HCT116 (cell line): ENCODE data around the gene HOXD9. TPM values are rescaled to one million over a fixed set of nuclear protein-coding genes. Genes with fewer than 3 reads are reported as not detected.

Source experiments
- ATAC-seq: fragments of 200-7000 bp; cut with Tn5 transposase; 2 replicates; pipeline ENCODE4 v1.9.1; 2020; ENCODE audit warnings: mild to moderate bottlenecking, moderate library complexity
- BruUV-seq: library from RNA; stranded (reverse); fragments of 400-500 nt; replicated peaks from 2 replicates; lab custom pipeline; 2021; lab: Mats Ljungman, UMichigan
- CTCF ChIA-PET: fragments of 300-600 bp; sonication (Branson Sonifier 250); formaldehyde crosslinking; loops from one replicate; lab custom pipeline; 2021; ENCODE audit warnings: antibody characterized with exemption; lab: Charles Lee
- POLR2A ChIA-PET: fragments of 300-600, 350-600 bp; sonication (Branson Sonifier 250); formaldehyde crosslinking; loops from one replicate; lab custom pipeline; 2021; ENCODE audit warnings: antibody characterized with exemption; lab: Charles Lee
- RAD21 ChIA-PET, 2 experiments: fragments of 300-600 bp; sonication (Branson Sonifier 250); formaldehyde crosslinking; loops; one replicate each; lab custom pipeline; 2023; ENCODE audit warnings: low total read pairs in 2 of 2; ENCODE audit not compliant: uncharacterized antibody in 2 of 2, unreplicated experiment in 2 of 2, low non-redundant PET in 1 of 2; lab: Charles Lee
- DNase-seq: peaks from one replicate; pipeline ENCODE4 v3.0.0-alpha.2; 2010; ENCODE audit warnings: low read depth, low spot score
- H2AFZ ChIP-seq: fragments of 200-600 bp; shearing (Covaris generic), sonication (generic); 2 replicates; pipeline ENCODE4 v1.6.1; 2017; ENCODE audit warnings: low read depth, mixed run types, mixed read lengths, antibody characterized with exemption, low read length; ENCODE audit not compliant: poor library complexity, severe bottlenecking
- H3K27ac ChIP-seq: 2 replicates; pipeline ENCODE4 v1.5.1; 2012; ENCODE audit warnings: low read depth, low read length
- H3K27me3 ChIP-seq: fragments of 200-600 bp; sonication (generic); 2 replicates; pipeline ENCODE4 v1.6.1; 2016; ENCODE audit warnings: mixed run types, low read length, mixed read lengths; ENCODE audit not compliant: insufficient read depth
- H3K36me3 ChIP-seq, 2 experiments: fragments of 200-500 bp in 1 of 2; fragments of 200-600 bp in 1 of 2; sonication (Bioruptor generic) in 1 of 2; sonication (generic) in 1 of 2; 2 replicates each; pipeline versions ENCODE4 v1.5.1 to v1.6.1; 2014 to 2016; ENCODE audit warnings: low read length in 2 of 2, inconsistent platforms in 1 of 2, mixed read lengths in 1 of 2, mixed run types in 1 of 2; ENCODE audit not compliant: insufficient read depth in 2 of 2, control insufficient read depth in 1 of 2
- H3K4me1 ChIP-seq, 2 experiments: fragments of 200-600 bp in 1 of 2; sonication (generic) in 1 of 2; 2 replicates each; pipeline versions ENCODE4 v1.5.1 to v1.6.1; 2012 to 2017; ENCODE audit warnings: low read length in 2 of 2, inconsistent platforms in 1 of 2, mild to moderate bottlenecking in 1 of 2, mixed read lengths in 1 of 2, mixed run types in 1 of 2, moderate library complexity in 1 of 2; ENCODE audit not compliant: insufficient read depth in 2 of 2, control insufficient read depth in 1 of 2
- H3K4me2 ChIP-seq: fragments of 200-600 bp; sonication (generic); 2 replicates; pipeline ENCODE4 v1.6.1; 2017; ENCODE audit warnings: mixed run types, low read length, mixed read lengths
- H3K4me3 ChIP-seq, 2 experiments: fragments of 200-600 bp in 1 of 2; sonication (generic) in 1 of 2; replicated peaks in 1 of 2; 2 replicates each; pipeline ENCODE4 v1.5.1; 2011 to 2016; ENCODE audit warnings: low read length in 2 of 2, control low read depth in 1 of 2, low read depth in 1 of 2, mild to moderate bottlenecking in 1 of 2, mixed read lengths in 1 of 2, mixed run types in 1 of 2
- H3K79me2 ChIP-seq: fragments of 200-600 bp; sonication (generic); 2 replicates; pipeline ENCODE4 v1.6.1; 2017; ENCODE audit warnings: mild to moderate bottlenecking, mixed run types, low read length, moderate library complexity, mixed read lengths; ENCODE audit not compliant: insufficient read depth
- H3K9ac ChIP-seq: fragments of 200-600 bp; sonication (generic); 2 replicates; pipeline ENCODE4 v1.6.1; 2016; ENCODE audit warnings: low read length, mixed read lengths
- H3K9me2 ChIP-seq: fragments of 200-600 bp; sonication (generic), shearing (Covaris generic); 2 replicates; pipeline ENCODE4 v1.6.1; 2017; ENCODE audit warnings: mixed run types, mild to moderate bottlenecking, moderate library complexity; ENCODE audit not compliant: insufficient read depth
- H3K9me3 ChIP-seq, 2 experiments: fragments of 200-500 bp in 1 of 2; fragments of 200-600 bp in 1 of 2; sonication (Bioruptor generic) in 1 of 2; sonication (generic) in 1 of 2; 2 replicates each; pipeline ENCODE4 v1.6.1; 2014 to 2017; ENCODE audit warnings: low read length in 2 of 2, mixed read lengths in 2 of 2, inconsistent platforms in 1 of 2, low read depth in 1 of 2, mild to moderate bottlenecking in 1 of 2, mixed run types in 1 of 2, moderate library complexity in 1 of 2; ENCODE audit not compliant: control insufficient read depth in 1 of 2, insufficient read depth in 1 of 2
- H4K20me1 ChIP-seq: fragments of 200-600 bp; sonication (generic), shearing (Covaris generic); 2 replicates; pipeline ENCODE4 v1.6.1; 2017; ENCODE audit warnings: mixed run types, mild to moderate bottlenecking, moderate library complexity; ENCODE audit not compliant: insufficient read depth
- CBX3 ChIP-seq: IDR thresholded peaks from 2 replicates; pipeline ENCODE4 v1.6.1; 2012; ENCODE audit warnings: low read depth
- CEBPB ChIP-seq: IDR thresholded peaks from 2 replicates; pipeline ENCODE4 v1.6.1; 2012; ENCODE audit warnings: low read depth
- EGR1 ChIP-seq: IDR thresholded peaks from 2 replicates; pipeline ENCODE4 v1.6.1; 2012; ENCODE audit warnings: low read depth
- EZH2phosphoT487 ChIP-seq: fragments of 200-600 bp; IDR thresholded peaks from 2 replicates; pipeline ENCODE4 v1.6.1; 2018; ENCODE audit warnings: antibody characterized with exemption, borderline replicate concordance
- FOSL1 ChIP-seq: IDR thresholded peaks from 2 replicates; pipeline ENCODE4 v1.6.1; 2012; ENCODE audit warnings: low read depth
- JUND ChIP-seq: IDR thresholded peaks from 2 replicates; pipeline ENCODE4 v1.6.1; 2012
- POLR2AphosphoS5 ChIP-seq: IDR thresholded peaks from 2 replicates; pipeline ENCODE4 v1.6.1; 2011; ENCODE audit warnings: mild to moderate bottlenecking, low read depth, low read length, moderate library complexity
- SP1 ChIP-seq: IDR thresholded peaks from 2 replicates; pipeline ENCODE4 v1.6.1; 2012; ENCODE audit warnings: low read depth
- TCF7L2 ChIP-seq: IDR thresholded peaks from 2 replicates; pipeline ENCODE4 v1.7.0; 2011; ENCODE audit warnings: borderline replicate concordance, inconsistent platforms; ENCODE audit not compliant: insufficient read depth, insufficient read length; ENCODE audit errors: extremely low read depth
- YY1 ChIP-seq: IDR thresholded peaks from 2 replicates; pipeline ENCODE4 v1.6.1; 2011; ENCODE audit warnings: low read length, low read depth, moderate library complexity, mild to moderate bottlenecking; ENCODE audit not compliant: insufficient replicate concordance; ENCODE audit errors: extremely low read depth
- ZFX ChIP-seq: fragments of 450-650 bp; IDR thresholded peaks from 2 replicates; pipeline ENCODE4 v1.6.1; 2017
- ZNF274 ChIP-seq: fragments of 200-500 bp; sonication (Bioruptor generic); IDR thresholded peaks from 2 replicates; pipeline ENCODE4 v1.6.1; 2014; ENCODE audit warnings: mild to moderate bottlenecking, low read depth, low read length, inconsistent platforms
- intact Hi-C: fragments of 100-400 bp; cut with micrococcal nuclease; formaldehyde crosslinking; loops from 2 replicates; pipeline ENCODE4 v1.10.0; 2022
- total RNA-seq: library from RNA; stranded (reverse); gene quantifications from one replicate; pipeline ENCODE4 v1.2.1, GENCODE V29; 2021; ENCODE audit not compliant: unreplicated experiment
- TF ChIP-seq, protein P1 (sequence below): IDR thresholded peaks from 2 replicates; pipeline ENCODE4 v1.6.1; 2012
- TF ChIP-seq, protein P2 (sequence below): IDR thresholded peaks from 2 replicates; pipeline ENCODE4 v1.6.1; 2012; ENCODE audit warnings: low read depth
- TF ChIP-seq, protein P3 (sequence below): IDR thresholded peaks from 2 replicates; pipeline ENCODE4 v1.6.1; 2011; ENCODE audit warnings: mild to moderate bottlenecking, low read length, moderate library complexity; ENCODE audit not compliant: insufficient replicate concordance; ENCODE audit errors: extremely low read depth
- TF ChIP-seq, protein P4 (sequence below), 3 experiments: fragments of 200-600 bp in 1 of 3; sonication (generic) in 1 of 3; IDR thresholded peaks in 2 of 3; conservative IDR thresholded peaks in 1 of 3; 2 replicates each; pipeline ENCODE4 v1.5.1; 2012 to 2017; ENCODE audit warnings: low read depth in 2 of 3, low read length in 2 of 3, antibody characterized with exemption in 1 of 3, borderline replicate concordance in 1 of 3, control low read depth in 1 of 3, mild to moderate bottlenecking in 1 of 3, mixed read lengths in 1 of 3, mixed run types in 1 of 3, moderate library complexity in 1 of 3; ENCODE audit not compliant: insufficient read depth in 1 of 3
- TF ChIP-seq, protein P5 (sequence below): IDR thresholded peaks from 2 replicates; pipeline ENCODE4 v1.6.1; 2012

The HOXD9 gene
- total RNA-seq, 1 experiment from 2014 or later, result not detected

DNA sequence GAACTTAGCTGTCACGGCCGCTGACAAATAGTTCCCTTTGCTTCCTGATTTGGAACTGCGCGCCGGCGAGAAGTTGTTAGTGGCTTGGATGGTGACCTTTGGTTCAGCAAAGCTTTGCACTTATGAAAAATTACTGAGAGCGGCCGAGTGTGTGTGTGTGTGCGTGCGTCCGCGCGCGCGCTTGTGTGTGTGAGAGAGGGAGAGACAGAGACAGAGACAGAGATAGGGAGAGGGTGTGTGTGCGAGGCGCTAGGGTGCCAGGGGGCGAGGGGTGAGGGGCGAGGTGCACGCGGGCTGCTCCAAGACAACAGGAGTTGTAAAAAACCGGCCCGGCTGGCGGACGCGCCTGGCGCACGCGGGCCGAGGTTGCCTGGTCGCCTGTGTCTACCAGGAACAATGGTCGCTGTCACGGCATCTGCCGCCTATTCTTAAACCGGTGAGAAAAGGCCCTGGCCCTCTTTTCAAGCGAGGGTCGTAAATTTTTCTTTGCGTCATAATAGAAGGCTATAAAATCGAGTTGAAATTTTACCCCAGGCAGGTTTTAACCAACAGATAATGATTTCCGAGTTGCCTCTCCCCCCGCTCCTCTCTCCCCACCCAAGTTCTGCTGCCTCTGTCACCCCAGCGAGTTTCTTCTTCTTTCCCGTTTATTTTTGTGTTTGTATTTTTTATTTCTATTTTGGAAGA is 35.1 kb downstream of the HOXD9 start (continued):
- TF ChIP-seq, protein P1, sequence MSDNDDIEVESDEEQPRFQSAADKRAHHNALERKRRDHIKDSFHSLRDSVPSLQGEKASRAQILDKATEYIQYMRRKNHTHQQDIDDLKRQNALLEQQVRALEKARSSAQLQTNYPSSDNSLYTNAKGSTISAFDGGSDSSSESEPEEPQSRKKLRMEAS, result no peak
- no peak for TF ChIP-seq EGR1
- no peak for TF ChIP-seq ZFX

DNA sequence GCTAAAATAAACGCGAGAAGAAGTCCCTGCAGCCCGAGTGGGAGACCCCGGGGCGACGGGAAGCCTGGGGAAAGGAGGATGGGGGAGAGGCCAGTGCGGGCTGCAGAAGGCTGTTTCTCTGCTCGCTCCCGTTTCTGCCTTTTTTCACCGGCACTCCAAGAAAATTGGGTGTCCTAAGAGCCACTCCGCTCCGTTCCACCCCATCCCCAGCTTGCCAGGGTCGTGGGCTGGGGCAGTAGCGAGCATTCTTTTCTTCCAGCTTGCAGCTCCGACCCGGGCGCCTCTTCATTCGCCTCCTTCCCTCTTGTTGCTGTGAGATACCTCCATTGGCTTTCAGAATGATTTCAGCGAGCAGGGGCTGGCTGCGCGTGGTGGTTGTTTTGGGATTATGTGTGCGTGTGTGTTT is 35.7 kb downstream of the HOXD9 start:
- no TSS peak for BruUV-seq
- H3K79me2 ChIP-seq, result no peaks in the 10 kb centered on the region
- POLR2A ChIA-PET, result no interaction called here
- no peak overlapping the region for H2AFZ ChIP-seq
- no peak overlapping the region for H3K9ac ChIP-seq
- H3K27ac ChIP-seq, result no peak overlapping the region
- RAD21 ChIA-PET, result no interaction called here
- no peaks in the 10 kb centered on the region for H3K27me3 ChIP-seq
- no peak for ATAC-seq
- H3K9me2 ChIP-seq, result no peaks in the 10 kb centered on the region
- H3K4me3 ChIP-seq, result no peak overlapping the region
- TF ChIP-seq POLR2AphosphoS5 (no peak), TCF7L2 (no peak), YY1 (no peak), FOSL1 (no peak), EZH2phosphoT487 (no peak), CBX3 (no peak), ZNF274 (no peak), CEBPB (no peak), SP1 (no peak), JUND (no peak)
- TF ChIP-seq, protein P2, sequence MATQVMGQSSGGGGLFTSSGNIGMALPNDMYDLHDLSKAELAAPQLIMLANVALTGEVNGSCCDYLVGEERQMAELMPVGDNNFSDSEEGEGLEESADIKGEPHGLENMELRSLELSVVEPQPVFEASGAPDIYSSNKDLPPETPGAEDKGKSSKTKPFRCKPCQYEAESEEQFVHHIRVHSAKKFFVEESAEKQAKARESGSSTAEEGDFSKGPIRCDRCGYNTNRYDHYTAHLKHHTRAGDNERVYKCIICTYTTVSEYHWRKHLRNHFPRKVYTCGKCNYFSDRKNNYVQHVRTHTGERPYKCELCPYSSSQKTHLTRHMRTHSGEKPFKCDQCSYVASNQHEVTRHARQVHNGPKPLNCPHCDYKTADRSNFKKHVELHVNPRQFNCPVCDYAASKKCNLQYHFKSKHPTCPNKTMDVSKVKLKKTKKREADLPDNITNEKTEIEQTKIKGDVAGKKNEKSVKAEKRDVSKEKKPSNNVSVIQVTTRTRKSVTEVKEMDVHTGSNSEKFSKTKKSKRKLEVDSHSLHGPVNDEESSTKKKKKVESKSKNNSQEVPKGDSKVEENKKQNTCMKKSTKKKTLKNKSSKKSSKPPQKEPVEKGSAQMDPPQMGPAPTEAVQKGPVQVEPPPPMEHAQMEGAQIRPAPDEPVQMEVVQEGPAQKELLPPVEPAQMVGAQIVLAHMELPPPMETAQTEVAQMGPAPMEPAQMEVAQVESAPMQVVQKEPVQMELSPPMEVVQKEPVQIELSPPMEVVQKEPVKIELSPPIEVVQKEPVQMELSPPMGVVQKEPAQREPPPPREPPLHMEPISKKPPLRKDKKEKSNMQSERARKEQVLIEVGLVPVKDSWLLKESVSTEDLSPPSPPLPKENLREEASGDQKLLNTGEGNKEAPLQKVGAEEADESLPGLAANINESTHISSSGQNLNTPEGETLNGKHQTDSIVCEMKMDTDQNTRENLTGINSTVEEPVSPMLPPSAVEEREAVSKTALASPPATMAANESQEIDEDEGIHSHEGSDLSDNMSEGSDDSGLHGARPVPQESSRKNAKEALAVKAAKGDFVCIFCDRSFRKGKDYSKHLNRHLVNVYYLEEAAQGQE, result no peak
- TF ChIP-seq, protein P3, sequence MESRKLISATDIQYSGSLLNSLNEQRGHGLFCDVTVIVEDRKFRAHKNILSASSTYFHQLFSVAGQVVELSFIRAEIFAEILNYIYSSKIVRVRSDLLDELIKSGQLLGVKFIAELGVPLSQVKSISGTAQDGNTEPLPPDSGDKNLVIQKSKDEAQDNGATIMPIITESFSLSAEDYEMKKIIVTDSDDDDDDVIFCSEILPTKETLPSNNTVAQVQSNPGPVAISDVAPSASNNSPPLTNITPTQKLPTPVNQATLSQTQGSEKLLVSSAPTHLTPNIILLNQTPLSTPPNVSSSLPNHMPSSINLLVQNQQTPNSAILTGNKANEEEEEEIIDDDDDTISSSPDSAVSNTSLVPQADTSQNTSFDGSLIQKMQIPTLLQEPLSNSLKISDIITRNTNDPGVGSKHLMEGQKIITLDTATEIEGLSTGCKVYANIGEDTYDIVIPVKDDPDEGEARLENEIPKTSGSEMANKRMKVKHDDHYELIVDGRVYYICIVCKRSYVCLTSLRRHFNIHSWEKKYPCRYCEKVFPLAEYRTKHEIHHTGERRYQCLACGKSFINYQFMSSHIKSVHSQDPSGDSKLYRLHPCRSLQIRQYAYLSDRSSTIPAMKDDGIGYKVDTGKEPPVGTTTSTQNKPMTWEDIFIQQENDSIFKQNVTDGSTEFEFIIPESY, result no peak
- TF ChIP-seq, protein P4, sequence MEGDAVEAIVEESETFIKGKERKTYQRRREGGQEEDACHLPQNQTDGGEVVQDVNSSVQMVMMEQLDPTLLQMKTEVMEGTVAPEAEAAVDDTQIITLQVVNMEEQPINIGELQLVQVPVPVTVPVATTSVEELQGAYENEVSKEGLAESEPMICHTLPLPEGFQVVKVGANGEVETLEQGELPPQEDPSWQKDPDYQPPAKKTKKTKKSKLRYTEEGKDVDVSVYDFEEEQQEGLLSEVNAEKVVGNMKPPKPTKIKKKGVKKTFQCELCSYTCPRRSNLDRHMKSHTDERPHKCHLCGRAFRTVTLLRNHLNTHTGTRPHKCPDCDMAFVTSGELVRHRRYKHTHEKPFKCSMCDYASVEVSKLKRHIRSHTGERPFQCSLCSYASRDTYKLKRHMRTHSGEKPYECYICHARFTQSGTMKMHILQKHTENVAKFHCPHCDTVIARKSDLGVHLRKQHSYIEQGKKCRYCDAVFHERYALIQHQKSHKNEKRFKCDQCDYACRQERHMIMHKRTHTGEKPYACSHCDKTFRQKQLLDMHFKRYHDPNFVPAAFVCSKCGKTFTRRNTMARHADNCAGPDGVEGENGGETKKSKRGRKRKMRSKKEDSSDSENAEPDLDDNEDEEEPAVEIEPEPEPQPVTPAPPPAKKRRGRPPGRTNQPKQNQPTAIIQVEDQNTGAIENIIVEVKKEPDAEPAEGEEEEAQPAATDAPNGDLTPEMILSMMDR (IDR thresholded peaks at IDR 0.05 in 2 of 3, conservative IDR thresholded peaks at IDR 0.05 in 1 of 3; ENCODE audit: borderline replicate concordance in 1 of 3, insufficient read depth in 1 of 3, low read depth in 2 of 3, low read length in 2 of 3), result no peak
- TF ChIP-seq, protein P5, sequence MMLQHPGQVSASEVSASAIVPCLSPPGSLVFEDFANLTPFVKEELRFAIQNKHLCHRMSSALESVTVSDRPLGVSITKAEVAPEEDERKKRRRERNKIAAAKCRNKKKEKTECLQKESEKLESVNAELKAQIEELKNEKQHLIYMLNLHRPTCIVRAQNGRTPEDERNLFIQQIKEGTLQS, result no peak
- TF ChIP-seq, protein P1, result no peak
- no peaks in the 10 kb centered on the region for H3K9me3 ChIP-seq
- CTCF ChIA-PET, result no interaction called here
- H4K20me1 ChIP-seq, result no peaks in the 10 kb centered on the region
- H3K4me1 ChIP-seq, result no peaks in the 10 kb centered on the region
- DNase-seq, result no peak
- no peak overlapping the region for H3K4me2 ChIP-seq
- intact Hi-C loops, result no loop called here
- no peaks in the 10 kb centered on the region for H3K36me3 ChIP-seq
